HL-60 (cell line): ENCODE measurements around the gene AGPAT2.
A peak's percentile ranks its signal among the peaks of the same experiment; 100 is the strongest.

ENCODE experiments used
- DNase-seq, 2 experiments: peaks; one replicate each; pipeline ENCODE4 v3.0.0-alpha.2; 2010 to 2020; ENCODE audit warnings: low read depth in 1 of 2, low spot score in 1 of 2
- H3K27ac ChIP-seq: fragments of 250-450 bp; sonication (Bioruptor Pico); replicated peaks from 2 replicates; pipeline ENCODE4 v1.5.1; 2020; ENCODE audit warnings: mild to moderate bottlenecking, moderate library complexity
- H3K27me3 ChIP-seq: fragments of 250-450 bp; sonication (Bioruptor Pico); 2 replicates; pipeline ENCODE4 v1.5.1; 2021; ENCODE audit warnings: mild to moderate bottlenecking, moderate library complexity; ENCODE audit not compliant: insufficient read depth, poor library complexity, severe bottlenecking
- H3K4me3 ChIP-seq: replicated peaks from 2 replicates; pipeline ENCODE4 v1.5.1; 2011; ENCODE audit warnings: mild to moderate bottlenecking, control low read depth, low read length; ENCODE audit not compliant: insufficient read depth
- GABPA ChIP-seq: IDR thresholded peaks from 2 replicates; pipeline ENCODE4 v1.6.1; 2012; ENCODE audit warnings: low read depth
- POLR2AphosphoS5 ChIP-seq: IDR thresholded peaks from 2 replicates; pipeline ENCODE4 v1.6.1; 2012; ENCODE audit warnings: low read depth
- SPI1 ChIP-seq: IDR thresholded peaks from 2 replicates; pipeline ENCODE4 v1.6.1; 2012; ENCODE audit warnings: low read depth, mild to moderate bottlenecking, borderline replicate concordance
- TF ChIP-seq, protein P1 (sequence below): IDR thresholded peaks from one replicate; pipeline ENCODE4 v1.5.1; 2011; ENCODE audit warnings: low read length, control low read depth, inconsistent platforms; ENCODE audit not compliant: insufficient read depth
- TF ChIP-seq, protein P2 (sequence below): IDR thresholded peaks from 2 replicates; pipeline ENCODE4 v1.6.1; 2012; ENCODE audit warnings: low read depth; ENCODE audit not compliant: insufficient replicate concordance

AGPAT2 gene

GRCh38 chr9:136694163-136694871 lies 7.1 kb upstream of the AGPAT2 start:
- Histone ChIP-seq H3K27me3 (no peaks in the 10 kb centered on the region), H3K27ac (no peak overlapping the region), H3K4me3 (no peak overlapping the region)
- peak in 1 of 2 experiments; percentile 58 for DNase-seq
- TF ChIP-seq POLR2AphosphoS5, result no peak
- TF ChIP-seq, protein P1, sequence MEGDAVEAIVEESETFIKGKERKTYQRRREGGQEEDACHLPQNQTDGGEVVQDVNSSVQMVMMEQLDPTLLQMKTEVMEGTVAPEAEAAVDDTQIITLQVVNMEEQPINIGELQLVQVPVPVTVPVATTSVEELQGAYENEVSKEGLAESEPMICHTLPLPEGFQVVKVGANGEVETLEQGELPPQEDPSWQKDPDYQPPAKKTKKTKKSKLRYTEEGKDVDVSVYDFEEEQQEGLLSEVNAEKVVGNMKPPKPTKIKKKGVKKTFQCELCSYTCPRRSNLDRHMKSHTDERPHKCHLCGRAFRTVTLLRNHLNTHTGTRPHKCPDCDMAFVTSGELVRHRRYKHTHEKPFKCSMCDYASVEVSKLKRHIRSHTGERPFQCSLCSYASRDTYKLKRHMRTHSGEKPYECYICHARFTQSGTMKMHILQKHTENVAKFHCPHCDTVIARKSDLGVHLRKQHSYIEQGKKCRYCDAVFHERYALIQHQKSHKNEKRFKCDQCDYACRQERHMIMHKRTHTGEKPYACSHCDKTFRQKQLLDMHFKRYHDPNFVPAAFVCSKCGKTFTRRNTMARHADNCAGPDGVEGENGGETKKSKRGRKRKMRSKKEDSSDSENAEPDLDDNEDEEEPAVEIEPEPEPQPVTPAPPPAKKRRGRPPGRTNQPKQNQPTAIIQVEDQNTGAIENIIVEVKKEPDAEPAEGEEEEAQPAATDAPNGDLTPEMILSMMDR, result peak; percentile 13

DNA sequence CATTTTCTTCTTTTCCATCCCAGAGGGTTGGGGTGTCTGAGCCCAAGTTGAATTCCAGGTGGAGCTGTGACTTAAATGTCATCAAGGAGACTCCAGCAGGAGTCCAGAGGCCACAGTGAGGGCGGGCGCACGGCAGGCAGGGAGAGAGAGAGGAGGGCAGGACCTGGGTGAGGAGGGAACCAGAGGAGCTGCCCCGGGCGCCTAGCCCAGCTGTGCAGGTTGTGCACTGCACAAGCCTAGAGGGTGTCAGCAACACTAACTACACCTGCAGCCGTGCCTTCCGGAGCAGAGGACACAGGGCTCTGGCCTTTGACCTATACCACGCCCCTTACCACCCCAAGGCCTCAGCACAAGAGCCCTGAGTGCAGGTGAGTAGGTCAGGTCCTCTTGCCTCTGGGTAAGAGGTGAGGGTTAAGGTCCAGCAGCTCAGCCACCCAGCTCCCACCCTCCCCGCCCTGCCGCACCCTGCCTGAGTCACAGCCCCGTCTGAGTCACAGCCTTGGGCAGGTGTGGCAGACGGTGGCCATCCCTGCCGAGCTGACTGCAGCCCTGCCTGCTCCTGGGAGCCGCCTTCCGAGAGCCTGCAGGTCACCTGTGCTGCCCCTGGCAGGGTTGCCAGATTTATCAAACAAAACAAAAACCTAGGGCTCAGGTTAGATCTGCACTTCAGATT lies 6.4 kb upstream of the AGPAT2 start:
- no peak overlapping the region for H3K27ac ChIP-seq
- H3K27me3 ChIP-seq, result no peaks in the 10 kb centered on the region

GRCh38 chr9:136693135-136693489 lies 5.9 kb upstream of the AGPAT2 start:
- H3K4me3 ChIP-seq, result no peak overlapping the region
- TF ChIP-seq SPI1, result no peak
- no peak for DNase-seq
- no peaks in the 10 kb centered on the region for H3K27me3 ChIP-seq
- H3K27ac ChIP-seq, result no peak overlapping the region

More for the DNA sequence above, 6.4 kb upstream of the AGPAT2 start:
- no peak for DNase-seq
- TF ChIP-seq POLR2AphosphoS5 (no peak), SPI1 (no peak), GABPA (no peak)
- TF ChIP-seq, protein P2, sequence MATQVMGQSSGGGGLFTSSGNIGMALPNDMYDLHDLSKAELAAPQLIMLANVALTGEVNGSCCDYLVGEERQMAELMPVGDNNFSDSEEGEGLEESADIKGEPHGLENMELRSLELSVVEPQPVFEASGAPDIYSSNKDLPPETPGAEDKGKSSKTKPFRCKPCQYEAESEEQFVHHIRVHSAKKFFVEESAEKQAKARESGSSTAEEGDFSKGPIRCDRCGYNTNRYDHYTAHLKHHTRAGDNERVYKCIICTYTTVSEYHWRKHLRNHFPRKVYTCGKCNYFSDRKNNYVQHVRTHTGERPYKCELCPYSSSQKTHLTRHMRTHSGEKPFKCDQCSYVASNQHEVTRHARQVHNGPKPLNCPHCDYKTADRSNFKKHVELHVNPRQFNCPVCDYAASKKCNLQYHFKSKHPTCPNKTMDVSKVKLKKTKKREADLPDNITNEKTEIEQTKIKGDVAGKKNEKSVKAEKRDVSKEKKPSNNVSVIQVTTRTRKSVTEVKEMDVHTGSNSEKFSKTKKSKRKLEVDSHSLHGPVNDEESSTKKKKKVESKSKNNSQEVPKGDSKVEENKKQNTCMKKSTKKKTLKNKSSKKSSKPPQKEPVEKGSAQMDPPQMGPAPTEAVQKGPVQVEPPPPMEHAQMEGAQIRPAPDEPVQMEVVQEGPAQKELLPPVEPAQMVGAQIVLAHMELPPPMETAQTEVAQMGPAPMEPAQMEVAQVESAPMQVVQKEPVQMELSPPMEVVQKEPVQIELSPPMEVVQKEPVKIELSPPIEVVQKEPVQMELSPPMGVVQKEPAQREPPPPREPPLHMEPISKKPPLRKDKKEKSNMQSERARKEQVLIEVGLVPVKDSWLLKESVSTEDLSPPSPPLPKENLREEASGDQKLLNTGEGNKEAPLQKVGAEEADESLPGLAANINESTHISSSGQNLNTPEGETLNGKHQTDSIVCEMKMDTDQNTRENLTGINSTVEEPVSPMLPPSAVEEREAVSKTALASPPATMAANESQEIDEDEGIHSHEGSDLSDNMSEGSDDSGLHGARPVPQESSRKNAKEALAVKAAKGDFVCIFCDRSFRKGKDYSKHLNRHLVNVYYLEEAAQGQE, result no peak
- TF ChIP-seq, protein P1, result no peak
- no peak overlapping the region for H3K4me3 ChIP-seq

DNA sequence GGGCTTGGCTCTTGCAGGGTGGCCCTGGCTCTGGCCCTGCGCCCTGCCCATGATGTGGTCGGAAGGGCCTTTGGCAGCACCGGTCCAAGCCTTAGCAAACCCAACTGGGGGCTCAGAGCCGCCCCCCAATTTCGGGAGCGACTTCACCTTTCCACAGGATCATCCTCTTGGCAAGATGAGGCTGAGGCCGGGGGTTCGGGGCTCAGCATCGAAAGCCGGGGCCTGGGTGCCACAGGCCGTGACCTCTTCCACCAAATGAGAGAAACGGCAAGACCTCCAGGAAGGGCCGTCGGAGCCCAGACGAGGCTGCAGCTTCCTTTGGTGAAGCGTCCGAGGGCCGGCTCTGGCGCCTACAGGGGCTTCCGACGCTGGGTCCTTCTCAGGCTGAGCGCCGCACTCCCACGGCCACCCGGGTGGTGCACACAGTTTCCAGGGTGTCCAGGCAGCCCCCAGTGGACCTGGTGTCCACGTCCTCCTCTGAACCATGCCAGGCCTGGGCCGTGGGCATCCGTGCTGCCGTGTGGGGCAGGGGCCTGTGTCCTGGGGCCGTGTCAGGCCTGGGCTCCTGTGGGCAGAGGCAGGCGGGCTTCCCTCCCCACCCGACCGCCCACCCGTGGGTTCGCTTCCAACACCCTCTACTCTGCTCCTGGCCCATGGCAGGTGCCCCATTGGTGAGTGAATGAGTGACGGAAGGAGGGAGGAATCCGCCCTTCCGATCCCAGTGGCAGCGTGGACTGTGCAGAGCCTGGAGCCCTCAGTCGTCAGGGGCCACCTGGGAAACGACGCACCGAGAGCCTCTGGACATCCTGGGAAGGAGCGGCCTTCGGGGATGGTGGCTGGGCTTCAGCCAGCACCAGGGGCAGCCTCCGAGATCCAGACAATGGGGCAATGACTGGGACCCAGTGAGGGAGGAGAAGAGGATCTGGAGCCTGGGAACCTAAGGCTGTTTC lies 5.2 kb upstream of the AGPAT2 start:
- TF ChIP-seq, protein P1, result no peak
- H3K4me3 ChIP-seq, result no peak overlapping the region
- no peak for DNase-seq
- H3K27ac ChIP-seq, result no peak overlapping the region
- no peaks in the 10 kb centered on the region for H3K27me3 ChIP-seq
